GM12874 (cell line): Measurements from ENCODE around the gene OR4K2.

Experiments used
- TF ChIP-seq, protein P1 (sequence below): IDR thresholded peaks from 2 replicates; pipeline ENCODE4 v1.5.1; 2011; ENCODE audit warnings: low read depth, mild to moderate bottlenecking, control low read depth, low read length, moderate library complexity; ENCODE audit not compliant: insufficient read depth

OR4K2 gene

DNA sequence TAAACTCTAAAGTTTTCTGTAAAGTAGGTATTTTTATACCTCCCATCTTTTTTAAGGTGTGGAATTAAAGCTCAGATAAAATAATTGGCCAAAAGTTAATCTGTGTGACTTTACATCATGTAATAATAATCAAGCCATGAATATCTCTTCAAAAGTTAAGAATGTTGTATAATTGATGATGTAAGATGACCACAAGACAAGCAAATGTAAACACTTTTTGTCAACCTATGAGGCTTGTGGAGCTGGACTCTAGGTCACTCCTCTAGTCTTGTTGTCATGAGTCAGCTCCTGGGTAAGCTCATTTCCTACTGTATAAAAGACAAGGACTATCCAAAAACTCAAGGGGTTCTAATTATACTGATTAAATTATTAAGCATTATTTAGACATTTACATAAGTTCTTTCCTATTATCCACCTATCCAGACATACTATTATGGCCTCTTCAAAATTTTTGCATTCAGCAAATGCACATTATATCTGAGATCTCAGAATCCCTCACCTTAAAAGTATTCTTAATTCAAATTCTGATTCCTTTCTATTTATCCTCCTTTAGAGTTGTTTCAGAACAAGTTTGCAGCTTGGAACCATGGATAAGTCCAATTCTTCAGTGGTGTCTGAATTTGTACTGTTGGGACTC is 45.2 kb downstream of the OR4K2 start, which contains the start of gene OR4K5:
TSS of gene OR4K5 (plus strand) at position 587 of the 637 bp plus-strand sequence. CDS start at position 587, 0 bp downstream.
- TF ChIP-seq, protein P1, sequence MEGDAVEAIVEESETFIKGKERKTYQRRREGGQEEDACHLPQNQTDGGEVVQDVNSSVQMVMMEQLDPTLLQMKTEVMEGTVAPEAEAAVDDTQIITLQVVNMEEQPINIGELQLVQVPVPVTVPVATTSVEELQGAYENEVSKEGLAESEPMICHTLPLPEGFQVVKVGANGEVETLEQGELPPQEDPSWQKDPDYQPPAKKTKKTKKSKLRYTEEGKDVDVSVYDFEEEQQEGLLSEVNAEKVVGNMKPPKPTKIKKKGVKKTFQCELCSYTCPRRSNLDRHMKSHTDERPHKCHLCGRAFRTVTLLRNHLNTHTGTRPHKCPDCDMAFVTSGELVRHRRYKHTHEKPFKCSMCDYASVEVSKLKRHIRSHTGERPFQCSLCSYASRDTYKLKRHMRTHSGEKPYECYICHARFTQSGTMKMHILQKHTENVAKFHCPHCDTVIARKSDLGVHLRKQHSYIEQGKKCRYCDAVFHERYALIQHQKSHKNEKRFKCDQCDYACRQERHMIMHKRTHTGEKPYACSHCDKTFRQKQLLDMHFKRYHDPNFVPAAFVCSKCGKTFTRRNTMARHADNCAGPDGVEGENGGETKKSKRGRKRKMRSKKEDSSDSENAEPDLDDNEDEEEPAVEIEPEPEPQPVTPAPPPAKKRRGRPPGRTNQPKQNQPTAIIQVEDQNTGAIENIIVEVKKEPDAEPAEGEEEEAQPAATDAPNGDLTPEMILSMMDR: no peak

GRCh38 chr14:19930617-19931016 is 55.7 kb downstream of the OR4K2 start, which contains the start of gene OR4K1:
Gene OR4K1 (plus strand): TSS chr14:19930917. CDS start chr14:19935667, 4,750 bp downstream.
- TF ChIP-seq, protein P1: no peak
